Esophagus (tissue), 2 donors: ENCODE measurements around the gene MRPL40. TPM values are rescaled to one million over a fixed set of nuclear protein-coding genes. Genes with fewer than 3 reads are reported as not detected.

Source experiments
- polyA plus RNA-seq, 2 donors: library from polyadenylated mRNA; stranded (reverse); fragments of 200-250 nt; gene quantifications; one replicate each; pipeline ENCODE4 v1.2.3, GENCODE V29; 2013
- donor health status: healthy with polysubstance abuse.
- donor health status: Bipolar disorder and iron deficiency.

Gene MRPL40
- polyA plus RNA-seq, 2 donors = 27.9 to 46.2 TPM

Other genes starting within 250 kb of the MRPL40 start
- gene CLTCL1, start 140.8 kb upstream of the MRPL40 start, polyA plus RNA-seq = 1 to 10 TPM; 2.8 to 4.0 TPM
- 10 to 100 TPM in 1 of 2 donors, 1 to 10 TPM in 1; 4.5 to 11.5 TPM for gene HIRA, start 812 bp upstream of the MRPL40 start, polyA plus RNA-seq
- 10 to 100 TPM; 17.4 to 19.1 TPM for gene C22orf39, start 15.2 kb downstream of the MRPL40 start, polyA plus RNA-seq
- 10 to 100 TPM; 59.7 to 78.3 TPM for gene UFD1, start 46.6 kb downstream of the MRPL40 start, polyA plus RNA-seq
- 10 to 100 TPM in 1 of 2 donors, 1 to 10 TPM in 1; 9.6 to 12.1 TPM for gene CDC45, start 47.4 kb downstream of the MRPL40 start, polyA plus RNA-seq
- gene CLDN5, start 91.9 kb downstream of the MRPL40 start, polyA plus RNA-seq = 10 to 100 TPM in 1 of 2 donors, 1 to 10 TPM in 1; 8.5 to 48.3 TPM